Osteoblast (primary cell): Measurements from ENCODE around the gene ACTN3. TPM values are rescaled to one million over a fixed set of nuclear protein-coding genes. Genes with fewer than 3 reads are reported as not detected.

ENCODE experiments used
- DNase-seq: peaks from one replicate; pipeline ENCODE4 v3.0.0; 2011; ENCODE audit warnings: low spot score, mixed read lengths; ENCODE audit not compliant: insufficient read length; ENCODE audit errors: missing footprints
- H2AFZ ChIP-seq: 2 replicates; pipeline ENCODE4 v1.6.0; 2011; ENCODE audit warnings: mild to moderate bottlenecking, low read length
- H3K27ac ChIP-seq: 2 replicates; pipeline ENCODE4 v1.5.1; 2011; ENCODE audit warnings: mild to moderate bottlenecking, low read depth, low read length, moderate library complexity
- H3K27me3 ChIP-seq: 2 replicates; pipeline ENCODE4 v1.6.0; 2012; ENCODE audit warnings: mild to moderate bottlenecking, control low read depth, inconsistent platforms, low read length, moderate library complexity; ENCODE audit not compliant: insufficient read depth
- H3K36me3 ChIP-seq: 2 replicates; pipeline ENCODE4 v1.5.1; 2011; ENCODE audit warnings: mild to moderate bottlenecking, low read length, control low read depth, moderate library complexity; ENCODE audit not compliant: insufficient read depth
- H3K4me1 ChIP-seq: 2 replicates; pipeline ENCODE4 v1.5.1; 2011; ENCODE audit warnings: mild to moderate bottlenecking, low read length, control low read depth, moderate library complexity; ENCODE audit not compliant: insufficient read depth
- H3K4me2 ChIP-seq: 2 replicates; pipeline ENCODE4 v1.6.0; 2011; ENCODE audit warnings: mild to moderate bottlenecking, low read length; ENCODE audit not compliant: insufficient read depth
- H3K4me3 ChIP-seq: fragments of 200-600 bp; sonication (generic); 3 replicates; pipeline ENCODE4 v1.5.1; 2012; ENCODE audit warnings: mild to moderate bottlenecking, low read length, inconsistent platforms; ENCODE audit not compliant: insufficient read depth
- H3K79me2 ChIP-seq: 2 replicates; pipeline ENCODE4 v1.6.0; 2012; ENCODE audit warnings: mild to moderate bottlenecking, low read length, control low read depth, inconsistent platforms; ENCODE audit not compliant: insufficient read depth
- H3K9me3 ChIP-seq: 2 replicates; pipeline ENCODE4 v1.5.1; 2011; ENCODE audit warnings: low read depth, low read length, control low read depth
- H4K20me1 ChIP-seq: 2 replicates; pipeline ENCODE4 v1.6.0; 2012; ENCODE audit warnings: mild to moderate bottlenecking, low read length, control low read depth; ENCODE audit not compliant: insufficient read depth
- total RNA-seq: library from RNA; depleted of rRNA; stranded (reverse); fragments of >200 nt; gene quantifications from 2 replicates; pipeline ENCODE4 v1.2.3, GENCODE V29; 2012
- TF ChIP-seq, protein P1 (sequence below): IDR thresholded peaks from 2 replicates; pipeline ENCODE4 v1.5.1; 2011; ENCODE audit warnings: mild to moderate bottlenecking, low read depth, low read length, moderate library complexity; ENCODE audit errors: extremely low read depth

Gene ACTN3
- total RNA-seq, 1 donor = under 0.01 TPM

DNA sequence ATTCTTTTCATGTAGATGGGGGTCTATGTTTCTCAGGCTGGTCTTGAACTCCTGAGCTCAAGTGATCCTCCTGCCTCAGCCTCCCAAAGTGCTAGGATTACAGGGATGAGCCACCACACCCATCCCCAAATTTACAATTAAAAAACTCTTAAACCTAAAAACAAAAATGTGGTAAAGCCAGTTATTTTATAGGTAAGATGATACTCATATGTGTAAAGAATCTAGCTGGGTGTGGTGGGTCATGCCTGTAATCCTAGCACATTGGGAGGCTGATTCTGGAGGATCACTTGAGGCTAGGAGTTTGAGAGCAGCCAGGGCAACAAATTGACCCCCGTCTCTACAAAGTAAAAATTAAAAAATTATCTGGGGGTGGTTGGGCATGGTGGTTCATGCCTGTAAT, 65.8 kb downstream of the ACTN3 start:
- Histone ChIP-seq H3K36me3 (no peaks in the 10 kb centered on the region), H4K20me1 (peaks cover 10% of the 10 kb centered on the region), H3K27ac (no peak overlapping the region), H3K79me2 (peaks cover 10% of the 10 kb centered on the region), H3K27me3 (no peaks in the 10 kb centered on the region), H2AFZ (no peak overlapping the region), H3K9me3 (no peaks in the 10 kb centered on the region), H3K4me3 (no peak overlapping the region), H3K4me2 (no peak overlapping the region), H3K4me1 (peaks cover 7% of the 10 kb centered on the region)
- TF ChIP-seq, protein P1, sequence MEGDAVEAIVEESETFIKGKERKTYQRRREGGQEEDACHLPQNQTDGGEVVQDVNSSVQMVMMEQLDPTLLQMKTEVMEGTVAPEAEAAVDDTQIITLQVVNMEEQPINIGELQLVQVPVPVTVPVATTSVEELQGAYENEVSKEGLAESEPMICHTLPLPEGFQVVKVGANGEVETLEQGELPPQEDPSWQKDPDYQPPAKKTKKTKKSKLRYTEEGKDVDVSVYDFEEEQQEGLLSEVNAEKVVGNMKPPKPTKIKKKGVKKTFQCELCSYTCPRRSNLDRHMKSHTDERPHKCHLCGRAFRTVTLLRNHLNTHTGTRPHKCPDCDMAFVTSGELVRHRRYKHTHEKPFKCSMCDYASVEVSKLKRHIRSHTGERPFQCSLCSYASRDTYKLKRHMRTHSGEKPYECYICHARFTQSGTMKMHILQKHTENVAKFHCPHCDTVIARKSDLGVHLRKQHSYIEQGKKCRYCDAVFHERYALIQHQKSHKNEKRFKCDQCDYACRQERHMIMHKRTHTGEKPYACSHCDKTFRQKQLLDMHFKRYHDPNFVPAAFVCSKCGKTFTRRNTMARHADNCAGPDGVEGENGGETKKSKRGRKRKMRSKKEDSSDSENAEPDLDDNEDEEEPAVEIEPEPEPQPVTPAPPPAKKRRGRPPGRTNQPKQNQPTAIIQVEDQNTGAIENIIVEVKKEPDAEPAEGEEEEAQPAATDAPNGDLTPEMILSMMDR = no peak
- DNase-seq = no peak

Other genes starting within 250 kb of the ACTN3 start
- gene CD248, start 229.9 kb upstream of the ACTN3 start, total RNA-seq = 103 and 107 TPM in 2 replicates
- gene RIN1, start 210.5 kb upstream of the ACTN3 start, total RNA-seq = 27.1 and 31.8 TPM in 2 replicates
- 43.0 and 43.1 TPM in 2 replicates for gene BRMS1, start 201.8 kb upstream of the ACTN3 start, total RNA-seq
- 20.6 and 21.2 TPM in 2 replicates for gene B4GAT1, start 199.3 kb upstream of the ACTN3 start, total RNA-seq
- gene SLC29A2, start 175.1 kb upstream of the ACTN3 start, total RNA-seq = under 0.01 and 0.29 TPM in 2 replicates
- gene NPAS4, start 125.9 kb upstream of the ACTN3 start, total RNA-seq = 0.36 TPM in 1 of 2 replicates, not detected in the other
- gene MRPL11, start 108.1 kb upstream of the ACTN3 start, total RNA-seq = 31.5 and 33.3 TPM in 2 replicates
- 18.9 and 19.2 TPM in 2 replicates for gene PELI3, start 80.0 kb upstream of the ACTN3 start, total RNA-seq
- gene DPP3, start 66.5 kb upstream of the ACTN3 start, total RNA-seq = 35.8 and 36.5 TPM in 2 replicates
- 39.2 and 43.8 TPM in 2 replicates for gene BBS1, start 36.3 kb upstream of the ACTN3 start, total RNA-seq
- gene ZDHHC24, start 855 bp upstream of the ACTN3 start, total RNA-seq = 9.4 and 10.5 TPM in 2 replicates
- gene CTSF, start 21.7 kb downstream of the ACTN3 start, total RNA-seq = 41.3 and 45.6 TPM in 2 replicates
- gene CCDC87, start 46.2 kb downstream of the ACTN3 start, total RNA-seq = 0.88 and 1.1 TPM in 2 replicates
- gene CCS, start 46.3 kb downstream of the ACTN3 start, total RNA-seq = 35.8 and 43.3 TPM in 2 replicates
- gene RBM14, start 69.7 kb downstream of the ACTN3 start, total RNA-seq = 22.4 and 25.3 TPM in 2 replicates
- 80.4 and 84.0 TPM in 2 replicates for gene RBM4, start 91.8 kb downstream of the ACTN3 start, total RNA-seq
- gene RBM4B, start 131.0 kb downstream of the ACTN3 start, total RNA-seq = 19.2 and 21.8 TPM in 2 replicates
- gene SPTBN2, start 182.3 kb downstream of the ACTN3 start, total RNA-seq = 0.88 and 2.2 TPM in 2 replicates